ENCODE measurements around the gene EGFL8.

Gene EGFL8

DNA sequence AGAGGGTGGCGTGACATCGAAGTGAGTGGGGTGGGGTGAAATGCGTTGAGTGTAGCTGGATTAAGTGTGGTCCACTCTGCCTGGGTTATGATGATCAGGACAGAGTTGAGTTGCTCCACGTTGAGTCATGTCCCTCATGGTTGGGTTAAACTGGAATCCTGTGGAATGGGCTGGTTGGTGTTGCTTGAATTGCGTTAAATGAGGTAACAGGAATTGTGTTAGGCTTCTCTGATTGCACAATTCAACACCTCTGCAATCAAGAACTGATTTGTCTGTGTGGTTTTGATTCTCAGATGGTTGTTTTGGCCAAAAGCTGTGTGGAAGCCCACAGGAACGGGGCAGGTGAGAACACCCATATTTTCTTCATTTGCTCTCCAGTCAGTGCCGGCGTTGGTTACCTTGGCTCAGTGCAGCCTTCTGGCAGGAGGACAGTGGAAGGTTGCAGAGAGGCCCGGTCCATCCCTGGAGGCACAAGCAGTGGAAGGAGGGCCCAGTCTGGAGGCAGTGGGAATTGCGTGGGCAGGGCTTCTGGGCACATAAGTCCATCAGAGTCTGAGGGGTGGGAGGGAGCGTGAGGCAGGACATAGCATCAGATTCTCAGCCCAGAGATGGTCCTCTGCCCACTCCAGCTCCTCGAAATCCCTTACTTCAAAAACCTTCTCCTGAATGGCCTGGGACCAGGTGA is 47.8 kb downstream of the EGFL8 start:
- no peak overlapping the region for H3K27ac ChIP-seq
- TF ChIP-seq CTCF (conservative IDR thresholded peaks at IDR 0.05), result no peak

DNA sequence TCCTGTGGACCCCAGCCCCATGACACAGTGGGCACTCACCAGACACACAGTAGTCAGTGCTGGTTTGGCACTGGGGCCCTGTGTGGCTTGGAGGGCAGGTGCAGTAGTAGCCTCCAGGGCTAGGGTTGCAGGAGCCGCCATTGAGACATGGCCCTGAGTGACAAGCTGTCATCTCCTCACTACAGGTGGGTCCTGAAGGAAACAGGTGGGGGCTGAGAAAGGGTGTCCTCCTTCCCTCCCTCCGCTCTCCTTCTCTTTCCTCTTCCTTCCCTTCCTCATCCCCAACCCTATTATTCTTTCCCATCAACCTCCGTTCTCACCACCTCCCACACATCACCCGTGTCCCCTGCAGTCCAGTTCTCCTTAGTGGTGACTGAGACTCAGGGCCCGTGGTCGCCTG is 49.3 kb downstream of the EGFL8 start:
- TF ChIP-seq CTCF (conservative IDR thresholded peaks at IDR 0.05), result no peak

GRCh38 chr6:32214126-32214525 is 49.7 kb downstream of the EGFL8 start:
- H3K27ac ChIP-seq, result no peak overlapping the region

More for the DNA sequence above, 49.3 kb downstream of the EGFL8 start:
- no peak overlapping the region for H3K27ac ChIP-seq

GRCh38 chr6:32215617-32216016 is 51.2 kb downstream of the EGFL8 start:
- H3K27ac ChIP-seq, result no peak overlapping the region
- TF ChIP-seq CTCF (conservative IDR thresholded peaks at IDR 0.05), result no peak

More at GRCh38 chr6:32214126-32214525, 49.7 kb downstream of the EGFL8 start:
- TF ChIP-seq CTCF (conservative IDR thresholded peaks at IDR 0.05), result no peak

GRCh38 chr6:32216285-32216684 is 51.9 kb downstream of the EGFL8 start:
- TF ChIP-seq CTCF (conservative IDR thresholded peaks at IDR 0.05), result no peak

DNA sequence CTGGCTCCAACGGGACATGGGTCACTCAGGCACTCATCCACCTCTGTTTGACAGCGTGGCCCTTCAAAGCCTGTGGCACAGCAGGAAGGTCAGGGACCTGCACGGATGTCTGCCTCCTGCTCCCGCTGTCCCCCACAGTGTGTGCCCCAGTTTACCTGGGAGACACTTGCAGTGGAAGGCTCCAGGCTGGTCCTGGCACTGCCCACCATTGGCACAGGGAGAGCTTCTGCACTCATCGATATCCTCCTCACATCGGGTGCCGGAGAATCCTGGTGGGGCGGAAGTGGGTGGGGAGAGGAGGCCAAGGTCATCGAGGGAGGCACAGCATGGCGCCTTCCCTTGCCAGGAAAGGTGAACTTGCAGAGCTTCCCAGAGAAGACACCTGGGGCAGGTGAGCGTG is 52.6 kb downstream of the EGFL8 start:
- H3K27ac ChIP-seq, result no peak overlapping the region
- TF ChIP-seq CTCF (conservative IDR thresholded peaks at IDR 0.05), result no peak

More at GRCh38 chr6:32216285-32216684, 51.9 kb downstream of the EGFL8 start:
- no peak overlapping the region for H3K27ac ChIP-seq

Measured in VCaP (cell line).